Suprapubic skin (tissue), 4 donors: ENCODE measurements around the gene ZNF837.

Experiments
- CTCF ChIP-seq, 2 donors: fragments of 200-600 bp in 1 of 2; fragments of 450-650 bp in 1 of 2; sonication (generic) in 1 of 2; IDR thresholded peaks; one replicate each; pipeline ENCODE4 v1.5.1; 2016 to 2019; ENCODE audit warnings: antibody characterized with exemption in 2 of 2, mild to moderate bottlenecking in 1 of 2, moderate library complexity in 1 of 2
- POLR2A ChIP-seq, 2 donors: fragments of 450-650 bp; IDR thresholded peaks; one replicate each; pipeline ENCODE4 v1.6.1; 2017; ENCODE audit warnings: antibody characterized with exemption in 2 of 2, mild to moderate bottlenecking in 2 of 2, moderate library complexity in 2 of 2
- POLR2AphosphoS5 ChIP-seq, 3 donors: sonication (generic); formaldehyde crosslinking; IDR thresholded peaks; one replicate each; pipeline ENCODE4 v1.6.1; 2017; ENCODE audit warnings: antibody characterized with exemption in 3 of 3

GRCh38 chr19:58319241-58319640 lies 61.6 kb downstream of the ZNF837 start:
- TF ChIP-seq CTCF (IDR thresholded peaks at IDR 0.05) (no peak), POLR2AphosphoS5 (IDR thresholded peaks at IDR 0.05) (no peak), POLR2A (IDR thresholded peaks at IDR 0.05) (no peak)
